HUES6 (cell line): Measurements from ENCODE around the gene NEURL1.

Experiments
- H3K27ac ChIP-seq: 2 replicates; pipeline ENCODE4 v1.7.0; 2013; ENCODE audit warnings: low read depth, mild to moderate bottlenecking, low read length, inconsistent platforms
- H3K27me3 ChIP-seq: 2 replicates; pipeline ENCODE4 v1.6.1; 2013; ENCODE audit warnings: low read length; ENCODE audit not compliant: control insufficient read depth, insufficient read depth
- H3K36me3 ChIP-seq: 2 replicates; pipeline ENCODE4 v1.6.1; 2013; ENCODE audit warnings: low read length; ENCODE audit not compliant: control insufficient read depth, insufficient read depth
- H3K4me1 ChIP-seq: 2 replicates; pipeline ENCODE4 v1.6.1; 2013; ENCODE audit warnings: low read length; ENCODE audit not compliant: control insufficient read depth, insufficient read depth
- H3K4me3 ChIP-seq: 2 replicates; pipeline ENCODE4 v1.5.1; 2013; ENCODE audit warnings: low read depth, low read length
- H3K9ac ChIP-seq: one replicate; pipeline ENCODE4 v1.6.1; 2013; ENCODE audit warnings: mild to moderate bottlenecking, low read length
- H3K9me3 ChIP-seq: 2 replicates; pipeline ENCODE4 v1.6.1; 2013; ENCODE audit warnings: low read depth, low read length; ENCODE audit not compliant: control insufficient read depth, insufficient read depth

NEURL1 gene

GRCh38 chr10:103592186-103593021 is 98.9 kb downstream of the NEURL1 start:
- Histone ChIP-seq H3K4me1 (peaks cover 4% of the 10 kb centered on the region), H3K27ac (no peak overlapping the region), H3K4me3 (no peak overlapping the region), H3K9ac (no peak overlapping the region), H3K36me3 (no peaks in the 10 kb centered on the region; the same call in 1 of the 2 replicates), H3K9me3 (peaks cover 1% of the 10 kb centered on the region; the same call in 1 of the 2 replicates), H3K27me3 (no peaks in the 10 kb centered on the region)

DNA sequence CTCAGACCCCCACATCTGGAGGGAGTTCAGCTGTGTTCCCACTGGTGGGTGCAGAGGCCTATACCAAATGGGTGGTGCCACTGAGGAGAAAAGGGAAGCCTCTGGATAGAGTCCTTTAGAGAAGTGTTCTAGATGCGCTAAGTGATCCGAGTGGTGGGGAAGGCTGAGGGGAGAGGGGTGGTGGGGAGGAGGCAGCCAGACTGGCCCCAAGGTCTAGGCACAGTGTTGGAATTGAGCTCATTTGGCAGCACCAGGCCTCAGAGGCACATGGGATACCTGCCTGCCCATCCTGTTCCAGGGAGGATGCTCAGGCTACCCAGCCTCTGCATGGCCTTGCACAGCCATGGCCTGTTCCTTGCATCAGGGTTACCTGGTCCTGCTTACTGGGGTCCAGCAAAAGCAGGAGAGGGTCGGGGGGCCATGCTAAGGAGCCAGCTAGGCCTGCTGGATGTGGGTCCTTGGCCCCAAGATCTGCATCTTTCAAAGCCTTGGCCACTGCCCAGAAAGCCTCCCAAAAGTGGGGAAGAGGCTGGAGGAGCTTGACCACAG is 99.6 kb downstream of the NEURL1 start:
- Histone ChIP-seq H3K4me1 (peaks cover 4% of the 10 kb centered on the region), H3K9ac (no peak overlapping the region), H3K36me3 (no peaks in the 10 kb centered on the region), H3K4me3 (no peak overlapping the region), H3K27ac (no peak overlapping the region), H3K27me3 (no peaks in the 10 kb centered on the region), H3K9me3 (no peaks in the 10 kb centered on the region)

GRCh38 chr10:103595933-103596726 is 102.6 kb downstream of the NEURL1 start:
- Histone ChIP-seq H3K9me3 (no peaks in the 10 kb centered on the region), H3K4me1 (peaks cover 4% of the 10 kb centered on the region), H3K27ac (no peak overlapping the region), H3K36me3 (no peaks in the 10 kb centered on the region), H3K27me3 (no peaks in the 10 kb centered on the region), H3K4me3 (no peak overlapping the region), H3K9ac (no peak overlapping the region)

DNA sequence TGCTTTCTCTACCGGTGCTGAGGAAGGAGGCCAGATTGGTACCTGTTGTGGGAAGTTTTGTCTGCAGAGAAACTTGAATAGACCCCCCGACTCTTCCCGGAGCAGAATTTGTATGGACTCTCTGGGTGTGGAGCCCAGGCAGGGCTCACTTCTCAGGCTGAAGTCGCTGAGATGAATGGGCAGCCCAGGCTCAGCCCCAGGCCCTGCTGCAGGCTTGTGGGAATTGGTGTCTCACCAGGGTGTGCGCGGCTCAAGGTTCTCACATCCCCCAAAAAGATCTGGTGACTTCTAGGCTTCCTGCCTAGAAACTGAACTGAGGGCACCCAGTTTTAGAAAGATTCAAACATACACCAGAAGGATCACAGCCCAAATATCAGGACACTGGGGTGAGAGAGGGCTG is 103.5 kb downstream of the NEURL1 start:
- no peak overlapping the region for H3K9ac ChIP-seq
- peaks cover 3% of the 10 kb centered on the region; the same call in 1 of the 2 replicates for H3K36me3 ChIP-seq
- no peak overlapping the region for H3K4me3 ChIP-seq
- H3K9me3 ChIP-seq: no peaks in the 10 kb centered on the region
- peaks cover 4% of the 10 kb centered on the region for H3K4me1 ChIP-seq
- H3K27me3 ChIP-seq: no peaks in the 10 kb centered on the region
- H3K27ac ChIP-seq: no peak overlapping the region

GRCh38 chr10:103598654-103599115 is 105.2 kb downstream of the NEURL1 start:
- Histone ChIP-seq H3K4me1 (no peaks in the 10 kb centered on the region), H3K9me3 (no peaks in the 10 kb centered on the region), H3K9ac (no peak overlapping the region), H3K4me3 (no peak overlapping the region), H3K36me3 (peaks cover 12% of the 10 kb centered on the region; the same call in 1 of the 2 replicates), H3K27ac (no peak overlapping the region), H3K27me3 (no peaks in the 10 kb centered on the region)

DNA sequence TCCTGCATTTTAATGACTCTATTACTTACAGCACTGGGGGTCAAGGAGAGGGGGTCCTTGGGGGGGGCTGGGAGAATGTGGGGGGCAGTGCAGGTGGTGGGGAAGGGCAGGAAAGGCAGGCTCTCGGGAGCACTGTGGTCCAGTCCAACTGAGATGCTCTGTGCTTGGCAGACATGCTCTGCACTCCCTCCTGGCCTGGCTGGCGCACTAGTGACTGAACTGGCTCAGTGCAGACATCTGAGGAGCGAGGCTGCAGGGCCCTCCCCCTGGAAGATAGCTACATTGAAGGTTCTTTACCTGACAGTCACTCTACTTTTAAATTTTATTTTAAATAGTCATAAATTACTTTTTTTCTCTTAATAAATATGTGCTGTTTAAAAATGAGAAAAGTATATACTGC is 105.7 kb downstream of the NEURL1 start:
- Histone ChIP-seq H3K36me3 (peaks cover 15% of the 10 kb centered on the region; the same call in 1 of the 2 replicates), H3K9me3 (no peaks in the 10 kb centered on the region), H3K4me3 (no peak overlapping the region), H3K9ac (no peak overlapping the region), H3K4me1 (no peaks in the 10 kb centered on the region), H3K27ac (no peak overlapping the region), H3K27me3 (no peaks in the 10 kb centered on the region)

- Histone ChIP-seq H3K9ac (no peak overlapping the region), H3K27ac (no peak overlapping the region), H3K27me3 (no peaks in the 10 kb centered on the region), H3K9me3 (no peaks in the 10 kb centered on the region), H3K4me1 (no peaks in the 10 kb centered on the region), H3K36me3 (peaks cover 15% of the 10 kb centered on the region; the same call in 1 of the 2 replicates), H3K4me3 (no peak overlapping the region)
Observed at GRCh38 chr10:103599907-103600306, 106.4 kb downstream of the NEURL1 start.

DNA sequence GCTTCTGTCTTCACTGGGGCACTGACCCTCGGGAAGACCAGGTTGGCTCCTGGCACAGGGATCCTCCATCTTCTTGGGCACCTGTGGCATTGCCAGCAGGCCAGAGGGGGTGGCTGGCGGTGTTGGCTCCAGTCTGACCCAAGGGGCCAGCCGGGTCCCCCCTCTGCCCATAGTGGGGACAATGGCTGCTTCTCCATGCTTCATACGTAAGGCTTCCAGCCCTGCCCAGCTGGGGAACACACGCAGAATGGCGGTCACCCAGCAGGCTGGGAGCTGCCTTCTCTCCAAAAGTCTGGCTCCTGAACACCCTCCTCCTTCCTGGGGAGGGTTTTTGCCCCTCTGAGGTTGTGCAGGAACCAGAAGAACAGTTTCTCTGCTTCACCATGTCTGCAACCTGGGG is 106.8 kb downstream of the NEURL1 start:
- Histone ChIP-seq H3K4me3 (no peak overlapping the region), H3K9ac (no peak overlapping the region), H3K36me3 (peaks cover 19% of the 10 kb centered on the region; the same call in 1 of the 2 replicates), H3K27ac (no peak overlapping the region), H3K27me3 (no peaks in the 10 kb centered on the region), H3K9me3 (no peaks in the 10 kb centered on the region), H3K4me1 (no peaks in the 10 kb centered on the region)

DNA sequence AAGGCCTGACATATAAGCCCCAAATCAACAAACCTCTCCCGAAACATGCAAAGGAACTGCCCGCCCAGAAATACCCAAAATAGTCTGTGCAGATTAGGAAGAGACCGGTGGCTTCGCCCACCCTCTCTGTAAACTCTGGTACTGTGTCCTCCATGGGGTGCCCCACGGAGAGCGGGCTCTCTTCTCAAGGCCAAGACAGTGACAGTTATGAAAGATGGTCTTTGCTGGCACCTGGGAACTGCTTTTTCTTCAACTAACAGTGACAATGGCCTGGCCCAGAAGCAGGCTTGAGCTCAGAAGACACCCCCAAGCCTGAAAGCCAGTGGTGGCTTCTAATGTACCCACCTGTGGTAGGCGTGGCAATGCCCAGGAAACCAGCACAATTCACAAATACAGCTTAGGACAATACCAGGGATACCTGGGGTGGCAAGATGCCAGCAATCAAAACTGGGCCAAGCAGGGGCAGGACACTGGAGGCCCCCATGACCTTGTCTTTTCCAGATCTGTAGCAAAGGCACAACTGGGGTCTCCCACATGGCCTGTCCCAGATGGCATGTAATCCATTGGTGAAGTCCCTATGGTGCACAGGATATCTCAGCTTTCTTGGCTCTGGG is 107.6 kb downstream of the NEURL1 start:
- peaks cover 21% of the 10 kb centered on the region; the same call in 1 of the 2 replicates for H3K36me3 ChIP-seq
- H3K27ac ChIP-seq: no peak overlapping the region
- no peak overlapping the region for H3K4me3 ChIP-seq
- H3K4me1 ChIP-seq: no peaks in the 10 kb centered on the region
- no peaks in the 10 kb centered on the region for H3K27me3 ChIP-seq
- peaks cover 4% of the 10 kb centered on the region; the same call in 1 of the 2 replicates for H3K9me3 ChIP-seq
- H3K9ac ChIP-seq: no peak overlapping the region

DNA sequence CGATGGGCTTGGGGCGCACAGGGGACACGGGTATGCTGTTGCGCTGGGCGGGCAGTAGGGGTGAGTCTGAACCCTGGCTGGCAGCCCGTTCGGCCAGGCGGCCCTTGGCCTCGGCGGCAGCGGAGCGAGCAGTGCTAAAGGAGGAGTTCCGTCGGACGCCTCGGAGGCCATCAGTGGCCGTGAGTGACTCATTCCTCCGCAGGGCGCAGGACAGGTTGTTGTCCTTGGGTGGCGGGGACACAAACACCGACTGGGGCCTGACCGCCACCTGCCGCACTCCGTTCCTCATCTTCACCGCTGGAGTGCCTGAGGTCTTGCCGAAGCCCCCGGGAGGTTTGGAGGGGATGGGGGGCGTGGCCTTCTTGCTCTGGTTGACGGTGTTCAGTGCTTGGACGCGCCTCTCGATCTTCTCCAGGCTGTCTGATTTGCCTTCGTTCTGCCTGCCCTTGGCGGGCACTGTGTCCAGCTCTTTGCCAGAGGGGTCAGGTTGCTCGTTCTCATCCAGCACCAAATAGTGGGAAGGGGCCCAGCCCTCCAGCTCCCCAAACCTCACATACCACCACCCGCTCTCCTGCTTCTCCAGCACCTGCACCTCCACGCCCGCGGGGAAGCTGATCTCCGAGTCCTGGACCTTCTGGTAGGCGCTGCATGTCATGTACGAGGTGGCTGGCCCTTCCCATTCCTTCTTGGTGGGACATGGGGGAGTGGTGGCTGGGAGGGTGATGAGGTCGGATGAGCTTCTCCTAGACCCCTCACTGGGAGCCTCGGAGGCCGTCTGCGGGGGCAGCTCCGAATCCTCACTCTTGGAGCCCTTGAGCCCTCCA is 108.7 kb downstream of the NEURL1 start:
- no peaks in the 10 kb centered on the region for H3K27me3 ChIP-seq
- H3K9ac ChIP-seq: no peak overlapping the region
- no peaks in the 10 kb centered on the region for H3K4me1 ChIP-seq
- no peak overlapping the region for H3K4me3 ChIP-seq
- peaks cover 5% of the 10 kb centered on the region; the same call in 1 of the 2 replicates for H3K9me3 ChIP-seq
- H3K36me3 ChIP-seq: peaks cover 21% of the 10 kb centered on the region; the same call in 1 of the 2 replicates
- H3K27ac ChIP-seq: no peak overlapping the region
